H1 (cell line): ENCODE results near the gene CPA1. TPM values are rescaled to one million over a fixed set of nuclear protein-coding genes. Genes with fewer than 3 reads are reported as not detected.

Experiments
- CTCF ChIA-PET: fragments of 300-600 bp; sonication (Branson Sonifier 250); formaldehyde crosslinking; loops from one replicate; lab custom pipeline; 2021; ENCODE audit not compliant: partially characterized antibody; lab: Charles Lee
- POLR2A ChIA-PET: fragments of 300-600 bp; sonication (Branson Sonifier 250); formaldehyde crosslinking; loops from one replicate; lab custom pipeline; 2021; ENCODE audit warnings: inconsistent platforms; ENCODE audit not compliant: partially characterized antibody; lab: Charles Lee
- DNase-seq, 2 experiments: peaks; one replicate each; pipeline versions ENCODE4 v3.0.0 to v3.0.0-alpha.2; 2010 to 2022; ENCODE audit warnings: low spot score in 2 of 2, low read depth in 1 of 2, mixed read lengths in 1 of 2
- FAIRE-seq: peaks from 2 replicates; lab custom pipeline; 2011; peaks lifted over from hg19 to GRCh38; lab: Jason Lieb, UNC
- H2AFZ ChIP-seq: 2 replicates; pipeline ENCODE4 v1.8.1; 2012; ENCODE audit warnings: low read length, inconsistent platforms
- H2AK5ac ChIP-seq: 2 replicates; pipeline ENCODE4 v1.6.1; 2013; ENCODE audit warnings: low read depth, low read length
- H2BK120ac ChIP-seq: replicated peaks from 2 replicates; pipeline ENCODE3; 2013; ENCODE audit warnings: low read depth, low read length, inconsistent platforms
- H2BK12ac ChIP-seq: 2 replicates; pipeline ENCODE4 v1.6.1; 2013; ENCODE audit warnings: low read depth, low read length
- H2BK15ac ChIP-seq: 2 replicates; pipeline ENCODE4 v1.6.1; 2013; ENCODE audit warnings: low read length
- H2BK20ac ChIP-seq: 2 replicates; pipeline ENCODE4 v1.6.1; 2013; ENCODE audit warnings: low read length
- H2BK5ac ChIP-seq: 2 replicates; pipeline ENCODE4 v1.6.1; 2013; ENCODE audit warnings: low read depth, low read length
- H3K14ac ChIP-seq: 2 replicates; pipeline ENCODE4 v1.6.1; 2013; ENCODE audit warnings: inconsistent platforms; ENCODE audit not compliant: insufficient read length
- H3K18ac ChIP-seq: 2 replicates; pipeline ENCODE4 v1.6.1; 2013; ENCODE audit warnings: low read length; ENCODE audit errors: extremely low read depth
- H3K23ac ChIP-seq: 2 replicates; pipeline ENCODE4 v1.6.1; 2013; ENCODE audit warnings: inconsistent platforms; ENCODE audit not compliant: insufficient read length
- H3K23me2 ChIP-seq: 2 replicates; pipeline ENCODE4 v1.6.1; 2013; ENCODE audit warnings: low read depth, low read length
- H3K27ac ChIP-seq: 2 replicates; pipeline ENCODE4 v1.6.1; 2011; ENCODE audit warnings: low read depth, low read length, inconsistent platforms
- H3K27me3 ChIP-seq, 4 experiments: replicated peaks in 1 of 4; 1 replicate in 1 of 4; 2 replicates in 3 of 4; pipeline versions ENCODE4 v1.6.1 to v1.8.1; 2011 to 2013; ENCODE audit warnings: low read length in 3 of 4, mild to moderate bottlenecking in 3 of 4, inconsistent platforms in 2 of 4, mixed read lengths in 2 of 4, moderate library complexity in 1 of 4; ENCODE audit not compliant: control insufficient read depth in 3 of 4, insufficient read depth in 3 of 4; ENCODE audit errors: extremely low read depth in 1 of 4
- H3K36me3 ChIP-seq, 4 experiments: 2 replicates each; pipeline versions ENCODE4 v1.6.1 to v1.8.1; 2011 to 2013; ENCODE audit warnings: mild to moderate bottlenecking in 4 of 4, low read length in 3 of 4, moderate library complexity in 2 of 4, control low read depth in 1 of 4, inconsistent platforms in 1 of 4; ENCODE audit not compliant: insufficient read depth in 4 of 4, control insufficient read depth in 2 of 4
- H3K4ac ChIP-seq: replicated peaks from 2 replicates; pipeline ENCODE3; 2013; ENCODE audit warnings: low read length, low read depth, mixed read lengths, inconsistent platforms; ENCODE audit not compliant: insufficient read length
- H3K4me1 ChIP-seq, 4 experiments: replicated peaks in 1 of 4; 1 replicate in 1 of 4; 2 replicates in 3 of 4; pipeline versions ENCODE4 v1.6.1 to v1.8.1; 2011 to 2013; ENCODE audit warnings: low read length in 3 of 4, inconsistent platforms in 2 of 4, mixed read lengths in 1 of 4; ENCODE audit not compliant: insufficient read depth in 4 of 4, control insufficient read depth in 3 of 4
- H3K4me2 ChIP-seq, 2 experiments: 2 replicates each; pipeline versions ENCODE4 v1.6.1 to v1.8.1; 2011 to 2013; ENCODE audit warnings: low read depth in 2 of 2, low read length in 2 of 2, control low read depth in 1 of 2, inconsistent platforms in 1 of 2, mild to moderate bottlenecking in 1 of 2; ENCODE audit not compliant: insufficient read depth in 1 of 2
- H3K4me3 ChIP-seq, 4 experiments: fragments of 200-600, 300-600 bp in 1 of 4; sonication (generic), shearing (Covaris generic), sonication (Bioruptor Twin) in 1 of 4; 2 replicates each; pipeline versions ENCODE4 v1.5.1 to v1.8.1; 2011 to 2016; ENCODE audit warnings: low read length in 4 of 4, low read depth in 3 of 4, control low read depth in 2 of 4, inconsistent platforms in 2 of 4, mild to moderate bottlenecking in 2 of 4, mixed read lengths in 1 of 4, moderate library complexity in 1 of 4; ENCODE audit not compliant: insufficient read depth in 2 of 4; ENCODE audit errors: extremely low read depth in 1 of 4
- H3K56ac ChIP-seq: replicated peaks from 2 replicates; pipeline ENCODE3; 2013; ENCODE audit warnings: low read depth, mild to moderate bottlenecking, mixed read lengths, low read length, inconsistent platforms; ENCODE audit not compliant: insufficient read length
- H3K79me1 ChIP-seq: 2 replicates; pipeline ENCODE4 v1.6.1; 2013; ENCODE audit warnings: low read depth, low read length, control low read depth
- H3K79me2 ChIP-seq, 2 experiments: 2 replicates each; pipeline versions ENCODE4 v1.6.1 to v1.8.1; 2012 to 2013; ENCODE audit warnings: low read length in 2 of 2, mild to moderate bottlenecking in 2 of 2, inconsistent platforms in 1 of 2; ENCODE audit not compliant: insufficient read depth in 2 of 2, control insufficient read depth in 1 of 2
- H3K9ac ChIP-seq, 4 experiments: replicated peaks in 1 of 4; 1 replicate in 1 of 4; 2 replicates in 3 of 4; pipeline versions ENCODE4 v1.6.1 to v1.8.1; 2011 to 2013; ENCODE audit warnings: low read depth in 3 of 4, low read length in 3 of 4, control low read depth in 2 of 4, mild to moderate bottlenecking in 2 of 4, moderate library complexity in 2 of 4, inconsistent platforms in 1 of 4; ENCODE audit errors: extremely low read depth in 1 of 4
- H3K9me3 ChIP-seq, 2 experiments: 2 replicates each; pipeline versions ENCODE4 v1.6.1 to v1.8.1; 2012 to 2013; ENCODE audit warnings: mild to moderate bottlenecking in 2 of 2, moderate library complexity in 2 of 2, control low read depth in 1 of 2, inconsistent platforms in 1 of 2, low read depth in 1 of 2, low read length in 1 of 2, mixed read lengths in 1 of 2; ENCODE audit not compliant: insufficient read depth in 2 of 2
- H4K20me1 ChIP-seq, 2 experiments: replicated peaks in 1 of 2; 2 replicates each; pipeline versions ENCODE3 to v1.8.1; 2011 to 2013; ENCODE audit warnings: inconsistent platforms in 2 of 2, low read length in 2 of 2, mild to moderate bottlenecking in 1 of 2; ENCODE audit not compliant: insufficient read depth in 2 of 2, control insufficient read depth in 1 of 2
- H4K5ac ChIP-seq: 2 replicates; pipeline ENCODE4 v1.6.1; 2013; ENCODE audit warnings: low read length, low read depth, mixed read lengths, inconsistent platforms; ENCODE audit not compliant: insufficient read length
- H4K8ac ChIP-seq: 2 replicates; pipeline ENCODE4 v1.8.0; 2013; ENCODE audit warnings: mild to moderate bottlenecking, moderate library complexity, low read length, inconsistent platforms; ENCODE audit not compliant: insufficient read depth; ENCODE audit errors: extremely low read depth
- H4K91ac ChIP-seq: replicated peaks from 2 replicates; pipeline ENCODE3; 2013; ENCODE audit warnings: low read length, mixed read lengths, inconsistent platforms; ENCODE audit not compliant: insufficient read length
- ATF2 ChIP-seq: IDR thresholded peaks from 2 replicates; pipeline ENCODE4 v1.6.1; 2012; ENCODE audit warnings: low read length, inconsistent platforms
- JUND ChIP-seq: IDR thresholded peaks from 2 replicates; pipeline ENCODE4 v1.6.1; 2011; ENCODE audit warnings: mild to moderate bottlenecking, improper control_type of control experiment, low read length
- NRF1 ChIP-seq: IDR thresholded peaks from 2 replicates; pipeline ENCODE4 v1.6.1; 2011; ENCODE audit warnings: mild to moderate bottlenecking, low read depth, low read length, improper control_type of control experiment
- RAD21 ChIP-seq, 2 experiments: IDR thresholded peaks in 1 of 2; conservative IDR thresholded peaks in 1 of 2; 2 replicates each; pipeline ENCODE4 v1.6.1; 2011; ENCODE audit warnings: low read depth in 2 of 2, low read length in 2 of 2, improper control_type of control experiment in 1 of 2, inconsistent platforms in 1 of 2, mild to moderate bottlenecking in 1 of 2, moderate library complexity in 1 of 2
- RFX5 ChIP-seq: IDR thresholded peaks from 2 replicates; pipeline ENCODE4 v1.6.1; 2011; ENCODE audit warnings: low read depth, low read length, improper control_type of control experiment, borderline replicate concordance
- RNF2 ChIP-seq: fragments of 200-900, 300-1000 bp; sonication (generic); IDR thresholded peaks from 2 replicates; pipeline ENCODE4 v1.7.1; 2016; ENCODE audit warnings: borderline replicate concordance, low read depth, mild to moderate bottlenecking, antibody characterized with exemption, low read length; ENCODE audit not compliant: poor library complexity, severe bottlenecking; ENCODE audit errors: missing control alignments
- SP2 ChIP-seq: IDR thresholded peaks from 2 replicates; pipeline ENCODE4 v1.6.1; 2012; ENCODE audit warnings: mild to moderate bottlenecking, low read length, inconsistent platforms
- WGBS, 2 experiments: shearing (Covaris generic) in 1 of 2; methylation state at CpG; one replicate each; pipeline versions ENCODE4 v1.1.6 to v1.1.7; 2013 to 2015; ENCODE audit warnings: low lambda C conversion rate in 2 of 2, mixed read lengths in 2 of 2, inconsistent platforms in 1 of 2, low coverage in 1 of 2, missing lambda C conversion rate in 1 of 2; ENCODE audit not compliant: insufficient replicate concordance in 2 of 2, insufficient coverage in 1 of 2, insufficient read length in 1 of 2; ENCODE audit errors: extremely low coverage in 1 of 2, missing lambda C conversion rate in 1 of 2; 5-methylcytosine and 5-hydroxymethylcytosine counted together
- polyA plus RNA-seq, 7 experiments: library from polyadenylated mRNA; depleted of rRNA in 3 of 7; stranded (reverse) in 5 of 7; unstranded in 2 of 7; fragments of >200 nt in 5 of 7; fragments of 200-250 nt in 2 of 7; gene quantifications; 1 replicate in 5 of 7; 2 replicates in 1 of 7; 4 replicates in 1 of 7; pipeline versions ENCODE4 v1.2.1 to v1.2.3, GENCODE V29; 2011 to 2013; ENCODE audit warnings: missing spikeins in 2 of 7, mixed read lengths in 2 of 7
- total RNA-seq: library from RNA; stranded (reverse); fragmentation: NEBNext Ultra II Directional; extraction: Animal tissue kit (Norgen Biotek cat#: 25700); gene quantifications from 2 replicates; pipeline ENCODE4 v1.2.1, GENCODE V29; 2021
- TF ChIP-seq, protein P1 (sequence below): IDR thresholded peaks from 2 replicates; pipeline ENCODE4 v1.6.1; 2011; ENCODE audit warnings: low read depth, mild to moderate bottlenecking, low read length; ENCODE audit not compliant: insufficient read depth

Gene CPA1
- total and polyA plus RNA-seq, 2 of the 8 experiments (the other 6 are each of a cell fraction or from before 2014, with no cell fraction given), result not detected

- Histone ChIP-seq H4K20me1 (no peaks in the 10 kb centered on the region), H3K14ac (no peak overlapping the region), H4K5ac (no peak overlapping the region), H2BK5ac (no peak overlapping the region), H3K4me2 (no peak overlapping the region), H2BK15ac (no peak overlapping the region), H3K23ac (no peak overlapping the region), H2AK5ac (0 out of 2 replicates have a peak overlapping the region, but pooled peaks have one; percentile 24), H4K8ac (peak overlapping the region; percentile 80; the same call in 1 of the 2 replicates), H3K9me3 (no peaks in the 10 kb centered on the region), H3K4ac (no peak overlapping the region), H3K56ac (no peak overlapping the region), H3K79me1 (no peaks in the 10 kb centered on the region), H3K9ac (no peak overlapping the region), H3K27me3 (no peaks in the 10 kb centered on the region; a peak in 1 of 7 replicates), H3K23me2 (no peaks in the 10 kb centered on the region), H3K27ac (no peak overlapping the region), H2BK20ac (no peak overlapping the region), H3K4me1 (peaks cover 0 to 8% (median 0%) of the 10 kb centered on the region in 4 experiments; a peak in 4 of 7 replicates), H3K36me3 (no peaks in the 10 kb centered on the region), H3K18ac (no peak overlapping the region), H4K91ac (peak overlapping the region; percentile 39), H3K79me2 (no peaks in the 10 kb centered on the region), H3K4me3 (no peak overlapping the region), H2BK120ac (no peak overlapping the region), H2AFZ (no peak overlapping the region), H2BK12ac (no peak overlapping the region)
- WGBS, 2 experiments, result 93% methylated on average over 19 of the region's 19 CpGs; no CpG with 5 or more reads in 1 of the 2 experiments
- ChIA-PET POLR2A (no interaction called here), CTCF (interaction anchor here (0.7 to 11.6 kb wide), 2 partner anchors 11 to 95 kb away, joined by 4 to 59 read pairs; partner anchors contain the start of gene CPA1)
- DNase-seq (no peak), FAIRE-seq (no peak)
- TF ChIP-seq RNF2, result no peak
- TF ChIP-seq JUND, result no peak
- TF ChIP-seq, protein P1, sequence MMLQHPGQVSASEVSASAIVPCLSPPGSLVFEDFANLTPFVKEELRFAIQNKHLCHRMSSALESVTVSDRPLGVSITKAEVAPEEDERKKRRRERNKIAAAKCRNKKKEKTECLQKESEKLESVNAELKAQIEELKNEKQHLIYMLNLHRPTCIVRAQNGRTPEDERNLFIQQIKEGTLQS, result no peak
- TF ChIP-seq SP2, result no peak
- no peak for TF ChIP-seq ATF2
- no peak for TF ChIP-seq NRF1
- TF ChIP-seq RAD21 (IDR thresholded peaks at IDR 0.05 in 1 of 2, conservative IDR thresholded peaks at IDR 0.05 in 1 of 2; ENCODE audit: low read depth in 2 of 2, low read length in 2 of 2), result no peak
- TF ChIP-seq RFX5, result no peak
Observed at GRCh38 chr7:130367836-130368746, 12.2 kb upstream of the CPA1 start.
